HEK293T (cell line): ENCODE results near the gene RNF220.

ENCODE experiments used
- CTCF ChIA-PET: fragments of 350-600 bp; formaldehyde crosslinking; extraction: SDS; loops from one replicate; lab custom pipeline; 2021; ENCODE audit warnings: antibody characterized with exemption, inconsistent platforms; lab: Yijun Ruan, JAX
- POLR2A ChIA-PET: fragments of 350-600 bp; formaldehyde crosslinking; extraction: SDS; loops from one replicate; lab custom pipeline; 2020; ENCODE audit warnings: antibody characterized with exemption, inconsistent platforms; lab: Yijun Ruan, JAX
- DNase-seq: peaks from one replicate; pipeline ENCODE4 v3.0.0; 2012; ENCODE audit warnings: mixed read lengths; ENCODE audit errors: extremely low spot score
- ARNT ChIP-seq: fragments of 450-650 bp; IDR thresholded peaks from 2 replicates; pipeline ENCODE4 v1.6.1; 2017; ENCODE audit warnings: mild to moderate bottlenecking
- BHLHE40 ChIP-seq: fragments of 450-650 bp; IDR thresholded peaks from 2 replicates; pipeline ENCODE4 v1.6.1; 2016; ENCODE audit warnings: mild to moderate bottlenecking, moderate library complexity, borderline replicate concordance
- CTBP1 ChIP-seq: fragments of 450-650 bp; IDR thresholded peaks from 2 replicates; pipeline ENCODE4 v1.6.1; 2016; ENCODE audit warnings: borderline replicate concordance
- ELF4 ChIP-seq: fragments of 450-650 bp; IDR thresholded peaks from 2 replicates; pipeline ENCODE4 v1.6.1; 2017; ENCODE audit warnings: antibody characterized with exemption
- FOXA1 ChIP-seq: fragments of 450-650 bp; IDR thresholded peaks from 2 replicates; pipeline ENCODE4 v1.6.1; 2016; ENCODE audit warnings: mild to moderate bottlenecking
- FOXK2 ChIP-seq: fragments of 450-650 bp; IDR thresholded peaks from 2 replicates; pipeline ENCODE4 v1.6.1; 2016; ENCODE audit warnings: mild to moderate bottlenecking
- FOXM1 ChIP-seq: fragments of 450-650 bp; IDR thresholded peaks from 2 replicates; pipeline ENCODE4 v1.6.1; 2017; ENCODE audit warnings: mild to moderate bottlenecking, borderline replicate concordance
- HDGF ChIP-seq: fragments of 450-650 bp; IDR thresholded peaks from 2 replicates; pipeline ENCODE4 v1.6.1; 2017; ENCODE audit warnings: antibody characterized with exemption, borderline replicate concordance
- L3MBTL2 ChIP-seq: fragments of 450-650 bp; conservative IDR thresholded peaks from 2 replicates; pipeline ENCODE4 v1.6.1; 2016; ENCODE audit warnings: mild to moderate bottlenecking
- LEF1 ChIP-seq: fragments of 450-650 bp; IDR thresholded peaks from 2 replicates; pipeline ENCODE4 v1.6.1; 2017; ENCODE audit warnings: mild to moderate bottlenecking, borderline replicate concordance
- NFRKB ChIP-seq: fragments of 450-650 bp; IDR thresholded peaks from 2 replicates; pipeline ENCODE4 v1.6.1; 2016; ENCODE audit warnings: mild to moderate bottlenecking, moderate library complexity
- SP1 ChIP-seq: fragments of 450-650 bp; IDR thresholded peaks from 2 replicates; pipeline ENCODE4 v1.6.1; 2017
- SUZ12 ChIP-seq: fragments of 450-650 bp; IDR thresholded peaks from 2 replicates; pipeline ENCODE4 v1.6.1; 2016; ENCODE audit warnings: mild to moderate bottlenecking
- TARDBP ChIP-seq: fragments of 450-650 bp; IDR thresholded peaks from 2 replicates; pipeline ENCODE4 v1.6.1; 2016
- ZNF384 ChIP-seq: fragments of 450-650 bp; IDR thresholded peaks from 2 replicates; pipeline ENCODE4 v1.6.1; 2016
- TF ChIP-seq, protein P1 (sequence below): fragments of 450-650 bp; IDR thresholded peaks from 2 replicates; pipeline ENCODE4 v1.6.1; 2016

RNF220 gene

DNA sequence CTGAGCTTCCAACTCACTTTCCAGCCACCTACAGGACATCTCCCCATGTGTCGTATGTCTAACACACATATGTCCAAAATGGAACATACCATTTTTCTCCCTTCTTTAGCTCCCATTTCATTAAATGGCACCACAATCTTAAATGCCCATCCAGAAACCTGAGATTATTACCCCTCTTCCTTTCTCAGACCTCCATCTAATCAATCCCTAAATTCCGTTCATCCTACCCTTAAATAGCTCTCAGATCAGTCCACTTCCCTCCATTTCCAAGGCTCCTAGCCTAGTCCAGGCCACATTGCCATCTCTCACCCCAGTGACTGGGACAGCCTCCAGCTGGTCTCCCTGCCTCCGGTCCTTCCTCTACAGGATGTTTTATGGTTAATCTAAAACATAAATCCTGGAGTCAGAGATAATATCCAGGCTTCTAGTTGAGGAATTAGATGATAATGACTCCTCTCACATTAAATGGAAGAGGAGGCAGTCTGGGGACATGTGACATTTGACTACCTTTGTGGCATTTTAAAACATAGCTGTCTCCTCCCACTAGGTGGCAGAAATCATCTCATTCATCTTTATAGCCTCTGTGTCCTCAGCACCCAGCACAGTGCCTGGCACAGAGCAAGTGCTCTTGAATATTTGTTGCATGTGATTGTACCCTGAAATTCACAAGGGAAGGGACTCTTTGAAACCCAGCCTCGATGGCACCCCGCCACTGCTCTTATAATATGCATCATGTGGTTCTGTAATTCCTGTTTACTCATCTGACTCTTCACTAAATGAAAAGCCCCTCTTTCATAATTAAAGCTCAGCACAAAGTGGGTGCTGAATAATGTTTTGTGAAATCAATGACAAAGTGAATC lies 166.9 kb downstream of the RNF220 start:
- POLR2A ChIA-PET = no interaction called here
- DNase-seq = peak; percentile 55
- CTCF ChIA-PET = interaction anchor here (0.6 to 2.7 kb wide), 14 partner anchors 9 to 524 kb away, joined by 3 to 23 read pairs (median 6); no protein-coding TSS in a partner anchor
- TF ChIP-seq L3MBTL2 = no peak
- TF ChIP-seq LEF1 = no peak
- TF ChIP-seq SUZ12 = no peak
- no peak for TF ChIP-seq FOXK2
- TF ChIP-seq, protein P1, sequence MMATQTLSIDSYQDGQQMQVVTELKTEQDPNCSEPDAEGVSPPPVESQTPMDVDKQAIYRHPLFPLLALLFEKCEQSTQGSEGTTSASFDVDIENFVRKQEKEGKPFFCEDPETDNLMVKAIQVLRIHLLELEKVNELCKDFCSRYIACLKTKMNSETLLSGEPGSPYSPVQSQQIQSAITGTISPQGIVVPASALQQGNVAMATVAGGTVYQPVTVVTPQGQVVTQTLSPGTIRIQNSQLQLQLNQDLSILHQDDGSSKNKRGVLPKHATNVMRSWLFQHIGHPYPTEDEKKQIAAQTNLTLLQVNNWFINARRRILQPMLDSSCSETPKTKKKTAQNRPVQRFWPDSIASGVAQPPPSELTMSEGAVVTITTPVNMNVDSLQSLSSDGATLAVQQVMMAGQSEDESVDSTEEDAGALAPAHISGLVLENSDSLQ = no peak; the same call in 1 of the 2 replicates
- no peak for TF ChIP-seq NFRKB
- no peak for TF ChIP-seq ARNT
- TF ChIP-seq HDGF = no peak
- TF ChIP-seq SP1 = no peak
- no peak for TF ChIP-seq ZNF384
- no peak for TF ChIP-seq BHLHE40
- TF ChIP-seq FOXM1 = no peak
- TF ChIP-seq CTBP1 = no peak
- TF ChIP-seq ELF4 = no peak
- no peak for TF ChIP-seq TARDBP

DNA sequence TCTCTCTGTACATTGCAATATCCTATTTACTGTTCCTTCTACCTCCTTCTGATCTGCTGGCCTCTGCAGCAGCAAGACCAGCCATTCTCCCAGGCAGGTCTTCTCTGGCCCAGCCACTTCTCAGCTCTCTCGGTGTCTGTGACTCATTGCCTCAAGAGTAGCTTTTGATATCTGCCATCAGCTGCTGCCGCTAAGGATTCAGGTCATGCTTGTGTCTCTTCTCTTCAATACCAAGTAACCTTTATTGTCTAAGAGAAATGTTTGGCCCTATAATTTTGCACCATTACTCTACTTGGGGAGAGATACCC lies 167.5 kb downstream of the RNF220 start:
- ChIA-PET CTCF (interaction anchor here (0.6 to 2.7 kb wide), 12 partner anchors 10 to 524 kb away, joined by 3 to 23 read pairs (median 6); no protein-coding TSS in a partner anchor), POLR2A (no interaction called here)
- TF ChIP-seq ARNT = no peak
- TF ChIP-seq BHLHE40 = no peak
- TF ChIP-seq FOXA1 = no peak
- no peak for TF ChIP-seq SUZ12
- no peak for TF ChIP-seq ZNF384
- no peak for TF ChIP-seq CTBP1
- TF ChIP-seq FOXK2 = no peak
- no peak for TF ChIP-seq LEF1
- TF ChIP-seq L3MBTL2 = no peak
- no peak for TF ChIP-seq ELF4
- TF ChIP-seq, protein P1 = no peak
- TF ChIP-seq SP1 = no peak
- no peak for TF ChIP-seq NFRKB
- TF ChIP-seq TARDBP = no peak
- no peak for TF ChIP-seq FOXM1
- TF ChIP-seq HDGF = no peak
- DNase-seq = no peak

GRCh38 chr1:44575396-44575795 lies 170.3 kb downstream of the RNF220 start:
- ChIA-PET POLR2A (no interaction called here), CTCF (interaction anchor here (1.3 kb wide), 1 partner anchor 9 kb away, joined by 3 read pairs; no protein-coding TSS in a partner anchor)
- DNase-seq = no peak
- no peak for TF ChIP-seq L3MBTL2
- TF ChIP-seq, protein P1 = no peak
- no peak for TF ChIP-seq SUZ12
- no peak for TF ChIP-seq BHLHE40
- TF ChIP-seq ARNT = no peak
- TF ChIP-seq FOXM1 = no peak
- TF ChIP-seq NFRKB = no peak
- TF ChIP-seq CTBP1 = no peak
- no peak for TF ChIP-seq ZNF384
- TF ChIP-seq FOXK2 = no peak
- TF ChIP-seq SP1 = no peak
- no peak for TF ChIP-seq ELF4
- no peak for TF ChIP-seq HDGF
- no peak for TF ChIP-seq FOXA1
- TF ChIP-seq LEF1 = no peak
- no peak for TF ChIP-seq TARDBP

DNA sequence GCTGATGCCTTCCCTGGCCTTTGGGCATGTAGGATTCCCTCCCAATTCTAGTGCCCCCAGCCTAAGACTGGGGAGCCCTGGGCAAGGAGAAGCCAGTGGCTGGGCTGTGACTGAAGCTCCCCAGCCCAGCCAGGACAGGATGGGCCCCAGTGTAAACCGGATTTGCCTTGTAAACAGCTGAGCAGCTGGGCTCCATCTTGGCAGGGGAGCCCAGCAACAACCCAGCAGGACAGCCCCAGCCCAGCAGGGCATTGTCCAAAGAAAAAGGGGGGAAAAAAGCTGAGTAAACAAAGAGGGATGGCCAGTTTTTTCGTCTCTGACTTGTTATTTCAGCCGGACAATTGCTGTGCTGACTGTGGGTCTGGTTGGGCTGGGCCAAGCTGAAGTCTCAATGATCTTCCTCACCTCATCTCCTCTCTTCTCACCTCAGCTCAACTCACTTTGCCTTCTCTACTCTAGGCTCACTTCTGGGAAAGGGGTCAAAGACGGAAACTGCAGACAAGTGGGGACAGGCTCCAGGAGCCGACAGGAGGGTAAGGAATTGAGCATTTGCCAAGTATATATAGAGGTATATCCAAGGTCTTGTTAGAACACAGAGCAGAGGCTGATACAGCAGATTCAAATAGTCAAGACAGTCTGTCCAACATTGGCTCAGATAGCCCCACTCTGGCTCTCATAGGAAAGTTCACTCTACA lies 171.5 kb downstream of the RNF220 start:
- POLR2A ChIA-PET = no interaction called here
- TF ChIP-seq NFRKB = no peak
- TF ChIP-seq SP1 = no peak
- no peak for TF ChIP-seq FOXA1
- TF ChIP-seq, protein P1 = no peak
- TF ChIP-seq BHLHE40 = no peak
- TF ChIP-seq ELF4 = no peak
- no peak for TF ChIP-seq SUZ12
- no peak for TF ChIP-seq HDGF
- no peak for TF ChIP-seq LEF1
- TF ChIP-seq ARNT = no peak
- no peak for TF ChIP-seq CTBP1
- no peak for TF ChIP-seq TARDBP
- no peak for TF ChIP-seq FOXK2
- no peak for TF ChIP-seq ZNF384
- no peak for DNase-seq
- CTCF ChIA-PET = interaction anchor here (0.6 to 1.3 kb wide), 2 partner anchors 10 to 40 kb away, joined by 3 read pairs; no protein-coding TSS in a partner anchor
